Ishikawa (cell line): ENCODE measurements around the gene UBIAD1.

ENCODE experiments used
- CEBPB ChIP-seq: IDR thresholded peaks from 2 replicates; pipeline ENCODE4 v1.6.1; 2012
- CREB1 ChIP-seq: IDR thresholded peaks from 2 replicates; pipeline ENCODE4 v1.6.1; 2012; ENCODE audit warnings: low read depth
- EGR1 ChIP-seq: IDR thresholded peaks from 2 replicates; pipeline ENCODE4 v1.6.1; 2012
- EP300 ChIP-seq: IDR thresholded peaks from 2 replicates; pipeline ENCODE4 v1.6.1; 2012; ENCODE audit warnings: borderline replicate concordance
- FOXM1 ChIP-seq: IDR thresholded peaks from 2 replicates; pipeline ENCODE4 v1.6.1; 2012; ENCODE audit warnings: low read depth, borderline replicate concordance
- MAX ChIP-seq: IDR thresholded peaks from 2 replicates; pipeline ENCODE4 v1.6.1; 2012
- NFIC ChIP-seq: IDR thresholded peaks from 2 replicates; pipeline ENCODE4 v1.6.1; 2012
- RAD21 ChIP-seq: IDR thresholded peaks from 2 replicates; pipeline ENCODE4 v1.6.1; 2012; ENCODE audit warnings: low read depth
- REST ChIP-seq: IDR thresholded peaks from 2 replicates; pipeline ENCODE4 v1.6.1; 2012; ENCODE audit warnings: low read depth, mild to moderate bottlenecking
- TAF1 ChIP-seq: IDR thresholded peaks from 2 replicates; pipeline ENCODE4 v1.6.1; 2012; ENCODE audit warnings: low read depth, mild to moderate bottlenecking
- TCF12 ChIP-seq: IDR thresholded peaks from 2 replicates; pipeline ENCODE4 v1.6.1; 2012; ENCODE audit warnings: low read depth
- TEAD4 ChIP-seq: IDR thresholded peaks from 2 replicates; pipeline ENCODE4 v1.6.1; 2012
- USF1 ChIP-seq: IDR thresholded peaks from 2 replicates; pipeline ENCODE4 v1.6.1; 2012
- YY1 ChIP-seq: IDR thresholded peaks from 2 replicates; pipeline ENCODE4 v1.6.1; 2012; ENCODE audit warnings: low read depth
- ZBTB7A ChIP-seq: IDR thresholded peaks from 2 replicates; pipeline ENCODE4 v1.6.1; 2012; ENCODE audit warnings: low read depth

The UBIAD1 gene

GRCh38 chr1:11272544-11272831, 510 bp upstream of the UBIAD1 start:
- TF ChIP-seq ZBTB7A: no peak
- TF ChIP-seq YY1: no peak
- TF ChIP-seq CREB1: no peak
- TF ChIP-seq MAX: no peak
- no peak for TF ChIP-seq FOXM1
- no peak for TF ChIP-seq TAF1
- no peak for TF ChIP-seq TEAD4
- TF ChIP-seq REST: no peak
- TF ChIP-seq NFIC: no peak
- no peak for TF ChIP-seq RAD21
- TF ChIP-seq USF1: no peak
- no peak for TF ChIP-seq TCF12
- TF ChIP-seq EGR1: no peak
- no peak for TF ChIP-seq CEBPB
- no peak for TF ChIP-seq EP300

- TF ChIP-seq RAD21: no peak
- TF ChIP-seq REST: no peak
- TF ChIP-seq USF1: no peak
- no peak for TF ChIP-seq TEAD4
- no peak for TF ChIP-seq YY1
- TF ChIP-seq ZBTB7A: no peak
- no peak for TF ChIP-seq MAX
- TF ChIP-seq TAF1: no peak
- no peak for TF ChIP-seq CREB1
- TF ChIP-seq EP300: no peak
- TF ChIP-seq CEBPB: no peak
- no peak for TF ChIP-seq EGR1
- no peak for TF ChIP-seq NFIC
- TF ChIP-seq TCF12: no peak
- TF ChIP-seq FOXM1: no peak
These were observed 717 bp downstream of the UBIAD1 start for GRCh38 chr1:11273595-11274234.

GRCh38 chr1:11279152-11279551, 6.2 kb downstream of the UBIAD1 start:
- TF ChIP-seq USF1 (no peak), NFIC (no peak), YY1 (no peak), MAX (no peak), FOXM1 (no peak)

- no peak for TF ChIP-seq TCF12
- TF ChIP-seq USF1: no peak
- no peak for TF ChIP-seq REST
- TF ChIP-seq ZBTB7A: no peak
These were observed 6.6 kb downstream of the UBIAD1 start for GRCh38 chr1:11279630-11280029.
